Measurements from ENCODE around the gene ZFP62. TPM values are rescaled to one million over a fixed set of nuclear protein-coding genes. Genes with fewer than 3 reads are reported as not detected.
A peak's percentile ranks its signal among the peaks of the same experiment; 100 is the strongest.

ZFP62 gene
- total RNA-seq, 1 donor from 2014 or later: 15.2 TPM

DNA sequence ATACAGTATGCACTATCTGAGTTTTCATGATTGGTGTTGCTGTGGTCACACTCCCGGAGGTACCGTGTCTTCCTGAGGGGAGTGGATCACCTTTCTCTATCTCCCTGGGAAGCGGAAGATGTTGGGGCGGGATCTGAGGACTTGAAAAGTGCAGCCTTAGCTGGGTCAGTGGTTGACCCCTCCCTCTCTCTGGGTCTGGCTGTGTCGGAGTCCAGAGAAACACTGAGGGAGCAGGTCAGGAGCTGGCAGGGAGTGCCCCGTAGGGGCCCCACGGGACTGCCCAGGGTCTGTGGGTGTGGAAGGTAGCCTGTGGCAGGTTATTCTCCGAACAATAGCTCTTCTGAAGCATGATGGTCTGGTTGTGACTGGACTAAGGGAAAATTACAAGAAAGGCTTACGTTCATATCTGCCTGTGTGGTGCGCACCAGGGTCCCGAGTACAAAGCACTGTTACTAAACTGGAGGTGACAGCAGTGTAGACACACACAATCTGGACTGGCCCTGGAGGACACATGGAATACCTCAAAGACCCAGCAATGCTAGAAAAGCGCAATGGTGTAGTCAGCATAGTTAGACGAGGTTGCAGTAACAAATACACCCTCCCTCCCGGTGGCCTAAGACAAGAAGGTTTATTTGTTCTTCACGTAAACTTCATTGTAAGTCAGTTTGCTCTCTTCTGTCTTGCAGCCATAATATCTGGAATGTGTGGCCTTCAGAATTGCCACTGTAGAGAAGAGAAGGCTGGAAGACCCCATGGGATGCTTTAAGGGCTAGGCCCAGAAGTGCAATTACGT, 9.4 kb upstream of the ZFP62 start:
- intact Hi-C loops (cut with micrococcal nuclease): no loop called here
- DNase-seq: no peak
- no peak for ATAC-seq

DNA sequence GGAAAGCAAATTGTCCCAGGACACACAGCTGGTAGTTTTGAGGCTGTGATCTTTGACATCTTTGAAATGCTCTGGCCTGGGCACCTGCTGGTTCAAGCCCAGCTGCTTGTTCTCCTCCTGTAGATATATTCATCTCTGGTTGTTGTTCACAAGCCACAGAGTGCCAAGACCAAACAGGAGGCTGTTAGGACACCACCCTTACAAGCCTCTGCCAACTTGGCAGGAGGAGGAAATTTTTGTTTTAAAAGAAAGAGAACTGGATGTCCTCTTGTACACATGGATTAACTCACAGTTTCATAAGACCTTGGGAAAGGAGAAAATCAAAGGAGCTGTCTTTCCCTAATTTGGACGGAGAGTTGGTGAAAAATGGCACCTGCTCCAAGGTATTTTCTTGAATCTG, 8.5 kb upstream of the ZFP62 start:
- no peak for DNase-seq
- intact Hi-C loops (cut with micrococcal nuclease): loop anchor here (10.0 kb wide), 1 partner anchor 85 kb away; no protein-coding TSS in a partner anchor
- peak; percentile 42 for ATAC-seq

DNA sequence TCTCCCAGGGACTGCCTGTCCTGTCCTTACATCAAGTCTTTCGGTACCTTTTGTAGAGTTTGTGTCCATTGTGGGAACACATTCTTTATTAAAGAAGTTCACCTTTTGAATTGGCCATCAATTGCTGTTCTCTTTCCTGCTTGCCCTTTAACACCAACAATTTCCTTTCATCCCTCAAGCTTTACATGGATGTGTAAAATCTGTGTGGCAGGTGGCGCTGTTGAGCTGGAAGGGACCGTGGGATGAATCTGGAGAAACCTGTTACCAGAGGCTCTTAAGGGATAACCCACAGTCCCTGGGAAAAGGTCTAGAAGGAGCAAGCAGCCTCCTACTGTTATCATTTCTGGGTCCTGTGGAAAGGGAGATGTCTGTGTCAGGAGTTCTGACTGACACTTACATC, 7.9 kb upstream of the ZFP62 start:
- ATAC-seq (peak; percentile 77), DNase-seq (peak; percentile 83)
- intact Hi-C loops (cut with micrococcal nuclease): loop anchor here (10.0 kb wide), 1 partner anchor 84 kb away; no protein-coding TSS in a partner anchor

DNA sequence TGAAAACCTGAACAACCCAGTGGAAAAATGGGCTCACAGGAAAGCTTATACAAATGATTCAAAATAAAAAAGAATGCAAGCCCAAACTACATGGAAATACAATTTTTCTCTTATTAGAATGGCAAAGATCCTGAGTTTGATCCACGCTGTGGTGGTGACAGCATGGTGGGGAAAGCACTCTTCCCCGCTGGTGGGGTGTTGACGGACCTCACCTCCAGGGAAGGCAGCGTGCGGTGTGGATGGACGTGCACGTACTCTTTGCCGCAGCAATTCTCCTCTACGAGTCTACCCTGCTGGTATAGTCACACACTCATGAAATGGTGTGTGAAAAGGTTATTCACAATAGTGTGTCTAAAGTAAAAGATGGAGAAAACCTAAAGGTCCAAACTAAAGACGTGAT, 5.9 kb upstream of the ZFP62 start:
- intact Hi-C loops (cut with micrococcal nuclease): loop anchor here (10.0 kb wide), 1 partner anchor 82 kb away; no protein-coding TSS in a partner anchor
- ATAC-seq: no peak
- DNase-seq: no peak

- intact Hi-C loops (cut with micrococcal nuclease): loop anchor here (10.0 kb wide), 1 partner anchor 81 kb away; no protein-coding TSS in a partner anchor
- ATAC-seq (no peak), DNase-seq (no peak)
Measured at GRCh38 chr5:180865981-180866695, 5.1 kb upstream of the ZFP62 start.

DNA sequence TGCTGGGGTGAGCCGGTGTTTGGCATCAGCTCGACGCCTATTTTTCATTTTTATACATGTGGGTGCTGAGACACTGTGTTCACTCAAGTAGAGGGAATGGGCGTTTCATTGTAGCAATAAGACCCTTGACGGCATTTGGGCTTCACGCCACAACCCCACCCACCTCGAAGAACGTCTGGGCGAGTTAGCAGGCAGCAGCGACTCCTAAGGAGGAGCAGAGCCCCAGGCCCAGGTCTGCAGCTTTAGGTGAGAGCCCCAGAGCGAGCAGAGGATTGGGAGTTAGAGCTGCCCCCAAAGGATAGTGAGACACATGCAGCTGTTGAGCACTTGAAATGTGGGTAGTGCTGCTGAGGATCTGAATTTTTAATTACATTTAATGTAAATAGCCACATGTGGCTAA, 1.6 kb upstream of the ZFP62 start:
- intact Hi-C loops (cut with micrococcal nuclease): loop anchor here (10.0 kb wide), 1 partner anchor 78 kb away; no protein-coding TSS in a partner anchor
- DNase-seq (no peak), ATAC-seq (no peak)

DNA sequence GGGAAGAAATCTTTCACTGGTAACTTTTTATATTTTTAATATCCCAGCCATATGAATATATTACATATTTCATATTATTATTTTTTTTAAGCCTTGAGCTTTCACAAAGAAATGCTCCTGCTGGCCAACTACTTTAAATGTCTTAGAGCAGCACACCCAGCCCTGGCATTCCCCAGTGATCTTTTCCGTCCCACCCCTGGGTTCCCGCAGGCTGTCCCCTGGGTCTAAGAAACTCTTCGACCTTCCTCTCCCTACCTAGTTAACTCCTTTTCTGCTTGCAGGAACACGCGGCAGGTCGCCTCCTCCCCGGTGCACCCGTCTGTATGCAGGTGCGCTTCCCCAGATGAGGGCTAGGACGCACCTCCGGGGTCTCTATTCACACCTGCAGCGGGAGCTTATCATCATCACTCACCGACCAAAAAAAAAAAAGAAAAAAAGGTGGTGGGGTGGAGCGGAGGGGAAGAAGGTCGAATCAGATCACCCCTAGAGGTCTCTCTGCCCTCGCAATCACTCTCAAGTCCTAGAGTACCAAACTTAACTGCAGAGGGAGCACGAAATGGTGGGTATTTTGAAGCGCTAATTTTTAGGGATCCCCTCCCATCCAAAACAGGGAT, 696 bp downstream of the ZFP62 start:
- DNase-seq (peak; percentile 42), ATAC-seq (peak; percentile 66)
- intact Hi-C loops (cut with micrococcal nuclease): loop anchor here (10.0 kb wide), 1 partner anchor 76 kb away; no protein-coding TSS in a partner anchor

GRCh38 chr5:180858586-180858985, 2.5 kb downstream of the ZFP62 start:
- intact Hi-C loops (cut with micrococcal nuclease): no loop called here
- no peak for ATAC-seq
- DNase-seq: no peak

DNA sequence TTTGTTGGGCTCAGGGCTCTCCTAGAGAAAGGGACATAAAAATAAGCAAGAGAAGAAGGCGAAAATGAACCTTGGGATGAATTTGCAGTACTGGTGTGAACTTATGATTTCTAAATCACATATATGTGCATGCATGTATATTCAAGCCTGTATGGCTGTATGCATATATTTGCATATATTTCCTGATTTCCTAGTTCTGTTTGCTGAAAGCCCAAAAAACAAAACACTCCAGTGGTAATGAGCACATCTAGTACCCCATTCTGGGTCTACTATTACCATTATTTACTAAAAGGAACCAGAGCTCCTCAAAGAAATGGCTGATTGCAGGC, 7.3 kb downstream of the ZFP62 start:
- ATAC-seq (no peak), DNase-seq (no peak)
- intact Hi-C loops (cut with micrococcal nuclease): no loop called here

GRCh38 chr5:180853121-180853847, 7.8 kb downstream of the ZFP62 start:
- ATAC-seq: no peak
- intact Hi-C loops (cut with micrococcal nuclease): no loop called here
- no peak for DNase-seq

- intact Hi-C loops (cut with micrococcal nuclease): no loop called here
Measured at GRCh38 chr5:180852495-180852894, 8.6 kb downstream of the ZFP62 start.

DNA sequence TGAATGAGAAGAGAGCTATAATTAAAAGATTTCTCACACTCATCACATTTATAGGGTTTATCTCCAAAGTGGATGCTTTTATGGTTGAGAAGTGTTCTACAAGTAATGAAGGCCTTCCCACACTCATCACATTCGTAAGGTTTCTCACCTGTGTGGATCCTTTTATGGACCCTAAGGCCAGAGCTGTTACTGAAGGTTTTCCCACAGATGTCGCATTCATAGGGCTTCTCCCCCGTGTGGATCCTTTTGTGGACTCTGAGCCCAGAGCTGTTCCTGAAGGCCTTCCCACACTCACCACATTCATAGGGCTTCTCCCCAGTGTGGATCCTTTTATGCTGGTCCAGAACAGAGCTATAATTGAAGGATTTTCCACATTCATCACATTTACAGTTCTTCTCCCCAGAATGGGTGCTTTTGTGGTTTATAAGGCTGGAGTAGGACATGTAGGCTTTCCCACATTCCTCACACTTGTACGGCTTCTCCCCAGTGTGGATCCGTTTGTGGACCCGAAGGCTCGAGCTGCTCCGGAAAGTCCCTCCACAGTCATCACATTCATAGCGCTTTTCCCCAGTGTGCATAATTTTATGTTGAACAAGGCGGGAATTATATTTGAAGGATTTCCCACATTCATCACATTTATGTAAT, 10.5 kb downstream of the ZFP62 start:
- ATAC-seq (no peak), DNase-seq (no peak)
- intact Hi-C loops (cut with micrococcal nuclease): no loop called here

More at GRCh38 chr5:180852495-180852894, 8.6 kb downstream of the ZFP62 start:
- no peak for ATAC-seq
- DNase-seq: no peak

- DNase-seq (no peak), ATAC-seq (no peak)
- intact Hi-C loops (cut with micrococcal nuclease): no loop called here
Measured at GRCh38 chr5:180849827-180850226, 11.2 kb downstream of the ZFP62 start.

GRCh38 chr5:180848878-180849277, 12.2 kb downstream of the ZFP62 start:
- ATAC-seq (no peak), DNase-seq (no peak)
- intact Hi-C loops (cut with micrococcal nuclease): no loop called here

GRCh38 chr5:180848265-180848664, 12.8 kb downstream of the ZFP62 start:
- no peak for ATAC-seq
- intact Hi-C loops (cut with micrococcal nuclease): no loop called here
- DNase-seq: no peak

DNA sequence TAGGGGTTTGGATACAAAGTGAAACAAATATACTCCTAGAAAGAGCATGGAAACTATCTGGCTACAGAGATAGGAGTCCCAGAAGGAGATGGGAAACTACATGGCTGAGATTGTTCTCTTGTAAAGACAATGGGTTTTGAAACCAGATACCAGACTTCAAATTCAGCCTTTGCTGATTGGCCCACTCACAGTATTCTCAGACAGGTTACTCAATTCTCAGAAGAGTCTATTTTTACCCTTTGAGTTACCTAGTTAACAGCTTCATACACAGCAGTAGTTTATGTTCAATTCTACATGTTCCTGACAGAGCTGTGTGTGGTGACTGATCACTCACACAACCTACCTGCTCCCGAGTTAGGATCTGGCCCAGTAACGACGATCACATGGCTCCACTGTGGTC, 14.1 kb downstream of the ZFP62 start:
- no peak for DNase-seq
- intact Hi-C loops (cut with micrococcal nuclease): no loop called here
- ATAC-seq: no peak

GRCh38 chr5:180844858-180845257, 16.2 kb downstream of the ZFP62 start:
- DNase-seq (no peak), ATAC-seq (no peak)
- intact Hi-C loops (cut with micrococcal nuclease): no loop called here

GRCh38 chr5:180844432-180844831, 16.6 kb downstream of the ZFP62 start:
- no peak for ATAC-seq
- no peak for DNase-seq
- intact Hi-C loops (cut with micrococcal nuclease): no loop called here

DNA sequence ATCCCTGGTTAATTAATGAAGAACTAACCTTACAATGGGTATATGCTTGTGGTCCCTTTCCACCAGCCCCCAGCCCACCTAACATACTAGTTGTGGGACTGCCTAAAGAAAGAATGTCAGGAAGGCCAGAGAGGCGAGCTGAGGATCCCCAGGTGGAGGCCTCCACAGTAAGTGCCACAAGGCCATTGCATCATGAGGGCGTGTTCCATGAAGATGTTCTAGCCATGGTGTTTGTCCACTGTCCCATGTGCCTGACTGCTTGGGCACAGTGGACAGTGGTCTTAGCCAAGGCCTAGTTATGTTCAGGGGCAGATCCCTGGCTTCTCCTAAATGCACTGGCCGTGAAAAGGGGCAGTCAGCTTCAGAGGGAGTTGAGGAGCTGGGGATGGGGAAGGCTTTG, 21.1 kb downstream of the ZFP62 start:
- intact Hi-C loops (cut with micrococcal nuclease): no loop called here
- no peak for DNase-seq

More for the DNA sequence above, 21.1 kb downstream of the ZFP62 start:
- no peak for ATAC-seq

Measured in left ventricle myocardium superior (tissue), 1 donor.